HG03175 (cell line): ENCODE measurements around the gene LSR.
"Not testable (repeated sequence)": the region's sequence is repeated elsewhere in the genome, so short reads cannot be mapped to it uniquely, and the experiment has no call there.

Experiments used
- ATAC-seq: cut with Tn5 transposase; IDR thresholded peaks from one replicate; pipeline ENCODE4 v1.9.1; 2021; ENCODE audit warnings: mild to moderate bottlenecking, moderate library complexity; ENCODE audit not compliant: unreplicated experiment

The LSR gene

GRCh38 chr19:35284153-35285094, 35.6 kb downstream of the LSR start:
- no peak for ATAC-seq

- no peak for ATAC-seq
Observed at GRCh38 chr19:35285095-35285449, 36.3 kb downstream of the LSR start.

GRCh38 chr19:35285465-35285864, 36.7 kb downstream of the LSR start:
- ATAC-seq = not testable (repeated sequence)

- ATAC-seq = not testable (repeated sequence)
Observed at GRCh38 chr19:35286101-35286500, 37.3 kb downstream of the LSR start.

GRCh38 chr19:35287713-35288112, 38.9 kb downstream of the LSR start:
- no peak for ATAC-seq

- no peak for ATAC-seq
Observed at GRCh38 chr19:35288331-35288730, 39.5 kb downstream of the LSR start.

GRCh38 chr19:35288906-35289305, 40.1 kb downstream of the LSR start:
- ATAC-seq = no peak

GRCh38 chr19:35290381-35291127, 41.8 kb downstream of the LSR start:
- ATAC-seq = no peak

GRCh38 chr19:35291259-35291658, 42.5 kb downstream of the LSR start:
- ATAC-seq = no peak

- ATAC-seq = no peak
Observed at GRCh38 chr19:35291916-35292315, 43.1 kb downstream of the LSR start, which contains the start of gene MAG. MAG (plus strand) TSS chr19:35292161; CDS start chr19:35295409, 3,248 bp downstream.

- no peak for ATAC-seq
Observed at GRCh38 chr19:35292421-35293362, 43.9 kb downstream of the LSR start.

- no peak for ATAC-seq
Observed at GRCh38 chr19:35293363-35293739, 44.5 kb downstream of the LSR start.

GRCh38 chr19:35293808-35294207, 45.0 kb downstream of the LSR start:
- ATAC-seq = no peak

- ATAC-seq = no peak
Observed at GRCh38 chr19:35294328-35294727, 45.5 kb downstream of the LSR start.

GRCh38 chr19:35294859-35295791, 46.3 kb downstream of the LSR start:
- no peak for ATAC-seq

GRCh38 chr19:35295792-35296462, 47.1 kb downstream of the LSR start:
- ATAC-seq = no peak

GRCh38 chr19:35296644-35297514, 48.1 kb downstream of the LSR start:
- no peak for ATAC-seq

- ATAC-seq = no peak
Observed at GRCh38 chr19:35297515-35297848, 48.7 kb downstream of the LSR start.
